ENCODE results near the gene STARD13. TPM values are rescaled to one million over a fixed set of nuclear protein-coding genes. Genes with fewer than 3 reads are reported as not detected.

STARD13 gene
- polyA plus RNA-seq, 1 donor (not counting 4 experiments of a cell fraction or from before 2014, with no cell fraction given), result 11.9 TPM

DNA sequence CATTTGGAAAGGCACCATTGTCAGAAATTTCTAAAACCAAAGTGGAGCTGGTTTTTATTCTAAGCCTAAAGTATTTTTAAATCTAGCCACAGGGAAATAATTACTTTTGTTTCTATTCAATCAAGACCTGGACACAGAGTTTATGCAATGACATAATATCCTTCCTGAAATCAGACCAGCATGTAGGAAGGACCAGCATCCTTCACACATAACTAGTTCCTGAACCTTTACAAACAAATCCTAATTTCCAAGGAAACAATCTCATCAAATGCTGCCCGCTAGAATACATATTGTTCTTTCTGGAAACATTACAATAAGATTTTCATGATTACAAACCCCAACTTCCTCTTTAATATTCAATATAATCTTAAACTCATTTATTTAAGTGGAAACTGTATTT, 1.5 kb downstream of the STARD13 start:
- TF ChIP-seq CTCF (optimal IDR thresholded peaks at IDR 0.05 in 1 of 3, IDR thresholded peaks at IDR 0.05 in 1 of 3, conservative IDR thresholded peaks at IDR 0.05 in 1 of 3; ENCODE audit: extremely low read depth in 1 of 3, insufficient read depth in 2 of 3, low read length in 3 of 3) (no peak), EZH2 (IDR thresholded peaks at IDR 0.05; ENCODE audit: low read length) (no peak)
- peak; percentile 69 for FAIRE-seq
- H3K9me3 ChIP-seq (ENCODE audit: control insufficient read depth, low read depth, low read length), result no peaks in the 10 kb centered on the region
- H3K4me2 ChIP-seq (ENCODE audit: control insufficient read depth, extremely low read depth, insufficient read depth, low read depth, low read length), result peak overlapping the region; percentile 95
- H2AFZ ChIP-seq (ENCODE audit: control insufficient read depth, low read length), result no peak overlapping the region
- H3K27ac ChIP-seq (ENCODE audit: control insufficient read depth, insufficient read depth, low read length), result peak overlapping the region; percentile 98
- no peaks in the 10 kb centered on the region for H4K20me1 ChIP-seq (ENCODE audit: control insufficient read depth, extremely low read depth, insufficient read depth, low read length)
- peak overlapping the region; percentile 51 to 98 (median 88) for H3K4me3 ChIP-seq (ENCODE audit: control insufficient read depth in 2 of 3, extremely low read depth in 1 of 3, insufficient read depth in 2 of 3, low read depth in 1 of 3, low read length in 3 of 3)
- peak overlapping the region; percentile 96 for H3K9ac ChIP-seq (ENCODE audit: control insufficient read depth, extremely low read depth, insufficient read depth, low read length)
- peaks cover 48% of the 10 kb centered on the region for H3K4me1 ChIP-seq (ENCODE audit: control insufficient read depth, extremely low read depth, insufficient read depth, low read length)
- H3K79me2 ChIP-seq (ENCODE audit: control insufficient read depth, insufficient read depth, low read length), result peaks cover 38% of the 10 kb centered on the region
- no peak for DNase-seq (ENCODE audit: low read depth, low spot score)
- no peaks in the 10 kb centered on the region for H3K36me3 ChIP-seq (ENCODE audit: control insufficient read depth in 2 of 2, extremely low read depth in 1 of 2, insufficient read depth in 2 of 2, low read length in 2 of 2)
- no peaks in the 10 kb centered on the region for H3K9me1 ChIP-seq (ENCODE audit: control insufficient read depth, extremely low read depth, insufficient read depth, low read length)
- dilution Hi-C loops (cut with MboI; ENCODE audit: extremely low pct_ligation_motif_present, low sequenced_read_pairs), result no loop called here
- no peaks in the 10 kb centered on the region for H3K27me3 ChIP-seq (ENCODE audit: control insufficient read depth, extremely low read depth, insufficient read depth, low read length)

GRCh38 chr13:33283195-33283911, 2.2 kb downstream of the STARD13 start:
- Histone ChIP-seq H3K36me3 (ENCODE audit: control insufficient read depth in 2 of 2, extremely low read depth in 1 of 2, insufficient read depth in 2 of 2, low read length in 2 of 2) (no peaks in the 10 kb centered on the region), H3K9me1 (ENCODE audit: control insufficient read depth, extremely low read depth, insufficient read depth, low read length) (no peaks in the 10 kb centered on the region), H3K27ac (ENCODE audit: control insufficient read depth, insufficient read depth, low read length) (peak overlapping the region; percentile 98), H3K4me2 (ENCODE audit: control insufficient read depth, extremely low read depth, insufficient read depth, low read depth, low read length) (peak overlapping the region; percentile 95), H3K9ac (ENCODE audit: control insufficient read depth, extremely low read depth, insufficient read depth, low read length) (peak overlapping the region; percentile 96), H3K9me3 (ENCODE audit: control insufficient read depth, low read depth, low read length) (no peaks in the 10 kb centered on the region), H2AFZ (ENCODE audit: control insufficient read depth, low read length) (no peak overlapping the region), H3K27me3 (ENCODE audit: control insufficient read depth, extremely low read depth, insufficient read depth, low read length) (no peaks in the 10 kb centered on the region), H3K4me1 (ENCODE audit: control insufficient read depth, extremely low read depth, insufficient read depth, low read length) (peaks cover 54% of the 10 kb centered on the region), H3K79me2 (ENCODE audit: control insufficient read depth, insufficient read depth, low read length) (peaks cover 43% of the 10 kb centered on the region), H4K20me1 (ENCODE audit: control insufficient read depth, extremely low read depth, insufficient read depth, low read length) (no peaks in the 10 kb centered on the region), H3K4me3 (ENCODE audit: control insufficient read depth in 2 of 3, extremely low read depth in 1 of 3, insufficient read depth in 2 of 3, low read depth in 1 of 3, low read length in 3 of 3) (peak overlapping the region; percentile 51 to 98 (median 88))
- no peak for FAIRE-seq
- no peak for DNase-seq (ENCODE audit: low read depth, low spot score)
- dilution Hi-C loops (cut with MboI; ENCODE audit: extremely low pct_ligation_motif_present, low sequenced_read_pairs), result no loop called here
- TF ChIP-seq CTCF (optimal IDR thresholded peaks at IDR 0.05 in 1 of 3, IDR thresholded peaks at IDR 0.05 in 1 of 3, conservative IDR thresholded peaks at IDR 0.05 in 1 of 3; ENCODE audit: extremely low read depth in 1 of 3, insufficient read depth in 2 of 3, low read length in 3 of 3) (no peak), EZH2 (IDR thresholded peaks at IDR 0.05; ENCODE audit: low read length) (no peak)
